Cardiac muscle cell (in vitro differentiated cells and primary cell): ENCODE data around the gene PRKAG2. TPM values are rescaled to one million over a fixed set of nuclear protein-coding genes. Genes with fewer than 3 reads are reported as not detected.
"Not testable (repeated sequence)": the region's sequence is repeated elsewhere in the genome, so short reads cannot be mapped to it uniquely, and the experiment has no call there.

Experiments used
- DNase-seq, 2 donors: peaks; one replicate each; pipeline versions ENCODE4 v3.0.0 to v3.0.0-alpha.2; 2010 to 2017; ENCODE audit warnings: low read depth in 1 of 2, low spot score in 1 of 2
- H3K27ac ChIP-seq: fragments of 200-600 bp; sonication (generic); 2 replicates; pipeline ENCODE4 v1.5.1; 2016
- H3K27me3 ChIP-seq: fragments of 200-600 bp; sonication (generic); 2 replicates; pipeline ENCODE4 v1.6.0; 2016; ENCODE audit warnings: control low read depth
- H3K36me3 ChIP-seq: fragments of 200-600 bp; sonication (generic); 2 replicates; pipeline ENCODE4 v1.5.1; 2016; ENCODE audit warnings: control low read depth
- H3K4me1 ChIP-seq: fragments of 200-600 bp; sonication (generic); 2 replicates; pipeline ENCODE4 v1.8.1; 2017; ENCODE audit warnings: low read depth, mild to moderate bottlenecking, mixed run types
- H3K4me3 ChIP-seq: fragments of 200-600 bp; sonication (generic); 2 replicates; pipeline ENCODE4 v1.5.1; 2016; ENCODE audit warnings: mild to moderate bottlenecking
- H3K9me3 ChIP-seq: fragments of 200-600 bp; sonication (generic); 2 replicates; pipeline ENCODE4 v1.5.1; 2017; ENCODE audit warnings: low read depth, mild to moderate bottlenecking, control low read depth
- polyA plus RNA-seq: library from polyadenylated mRNA; unstranded; fragments of >200 nt; fragmentation: Nextera tagmentation; extraction: Ambion mirVana; gene quantifications from 2 replicates; pipeline ENCODE4 v1.2.1, GENCODE V29; 2016
- total RNA-seq: library from RNA; depleted of rRNA; stranded (reverse); fragments of >200 nt; gene quantifications from 2 replicates; pipeline ENCODE4 v1.2.3, GENCODE V29; 2016
- TF ChIP-seq, protein P1 (sequence below): IDR thresholded peaks from 2 replicates; pipeline ENCODE4 v1.5.1; 2012; ENCODE audit warnings: low read depth, mild to moderate bottlenecking, low read length

PRKAG2 gene
- total and polyA plus RNA-seq, 2 experiments from 2014 or later: 43.4 to 85.3 TPM

DNA sequence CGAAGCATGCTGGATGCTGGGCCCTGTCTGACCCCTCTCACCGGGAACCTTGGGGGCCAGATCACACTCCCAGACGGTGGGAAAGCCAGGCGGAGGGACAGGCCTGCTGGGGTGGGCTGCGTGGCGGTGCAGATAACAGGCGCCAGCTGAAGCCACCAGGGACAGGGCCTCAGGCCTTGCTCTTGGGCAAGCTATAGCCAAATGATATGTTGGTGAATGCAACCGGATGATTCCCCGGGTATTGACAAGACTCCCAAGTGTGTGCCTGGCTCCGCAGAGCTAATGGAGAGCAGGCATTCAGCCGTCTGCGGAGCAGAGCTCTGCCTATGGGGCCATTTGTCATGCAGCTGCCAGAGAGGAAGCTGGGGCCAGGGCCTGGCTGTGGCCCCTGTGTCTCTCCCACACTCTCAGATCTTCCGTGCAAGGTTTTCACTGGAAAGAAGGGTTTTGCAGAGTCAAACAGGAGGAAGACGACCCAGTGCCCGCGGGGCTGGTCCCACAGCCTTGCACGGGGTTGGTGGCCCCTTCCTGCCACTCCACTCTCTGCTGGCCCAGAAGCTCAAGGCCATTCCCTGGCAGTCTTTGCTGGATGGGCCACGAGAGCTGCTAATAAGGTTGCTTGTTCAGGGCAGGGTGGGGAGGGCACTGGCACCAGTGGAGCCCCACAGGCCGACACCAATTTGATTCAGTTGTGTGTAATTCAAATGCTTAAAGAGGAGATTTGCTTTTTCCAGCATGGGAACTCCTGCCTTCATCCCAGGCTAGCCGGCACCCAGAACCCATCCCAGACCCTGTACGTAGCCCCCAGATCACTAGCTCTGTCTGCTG lies 91.8 kb downstream of the PRKAG2 start:
- DNase-seq: no peak

DNA sequence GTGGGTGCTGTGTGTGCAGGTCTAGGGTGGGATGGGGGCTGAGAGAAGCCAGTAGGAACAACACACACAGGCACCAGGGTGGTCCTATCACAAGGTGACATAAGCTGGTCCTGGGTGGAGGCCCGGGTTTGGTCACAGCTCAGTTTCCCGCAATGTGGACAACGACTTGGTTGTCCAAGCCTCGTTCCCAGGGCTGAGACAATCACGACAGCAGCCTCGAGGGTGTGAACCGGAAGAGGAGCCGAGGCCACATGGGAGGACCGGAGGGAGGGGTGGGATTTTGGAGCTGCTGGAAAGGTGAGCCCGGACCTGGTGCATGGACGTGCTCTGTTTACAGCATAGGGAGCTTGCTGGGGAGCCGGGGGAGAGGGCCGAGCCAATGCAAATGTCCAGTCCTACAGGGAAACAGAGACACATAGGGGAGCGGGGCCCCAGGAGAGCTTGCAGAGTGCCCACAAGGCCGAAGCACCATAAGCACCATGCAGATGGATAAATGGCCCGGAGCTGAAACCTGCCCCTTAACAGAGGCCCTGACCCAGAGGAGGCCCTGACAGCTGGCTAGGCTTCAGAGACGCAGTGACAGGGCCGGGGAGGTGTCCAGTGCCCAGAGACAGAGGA lies 92.8 kb downstream of the PRKAG2 start:
- Histone ChIP-seq H3K27ac (no peak overlapping the region), H3K27me3 (no peaks in the 10 kb centered on the region), H3K4me3 (no peak overlapping the region), H3K9me3 (no peaks in the 10 kb centered on the region), H3K36me3 (no peaks in the 10 kb centered on the region), H3K4me1 (no peaks in the 10 kb centered on the region)
- TF ChIP-seq, protein P1, sequence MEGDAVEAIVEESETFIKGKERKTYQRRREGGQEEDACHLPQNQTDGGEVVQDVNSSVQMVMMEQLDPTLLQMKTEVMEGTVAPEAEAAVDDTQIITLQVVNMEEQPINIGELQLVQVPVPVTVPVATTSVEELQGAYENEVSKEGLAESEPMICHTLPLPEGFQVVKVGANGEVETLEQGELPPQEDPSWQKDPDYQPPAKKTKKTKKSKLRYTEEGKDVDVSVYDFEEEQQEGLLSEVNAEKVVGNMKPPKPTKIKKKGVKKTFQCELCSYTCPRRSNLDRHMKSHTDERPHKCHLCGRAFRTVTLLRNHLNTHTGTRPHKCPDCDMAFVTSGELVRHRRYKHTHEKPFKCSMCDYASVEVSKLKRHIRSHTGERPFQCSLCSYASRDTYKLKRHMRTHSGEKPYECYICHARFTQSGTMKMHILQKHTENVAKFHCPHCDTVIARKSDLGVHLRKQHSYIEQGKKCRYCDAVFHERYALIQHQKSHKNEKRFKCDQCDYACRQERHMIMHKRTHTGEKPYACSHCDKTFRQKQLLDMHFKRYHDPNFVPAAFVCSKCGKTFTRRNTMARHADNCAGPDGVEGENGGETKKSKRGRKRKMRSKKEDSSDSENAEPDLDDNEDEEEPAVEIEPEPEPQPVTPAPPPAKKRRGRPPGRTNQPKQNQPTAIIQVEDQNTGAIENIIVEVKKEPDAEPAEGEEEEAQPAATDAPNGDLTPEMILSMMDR: no peak
- no peak for DNase-seq

More for the DNA sequence above, 91.8 kb downstream of the PRKAG2 start:
- TF ChIP-seq, protein P1: no peak
- Histone ChIP-seq H3K36me3 (no peaks in the 10 kb centered on the region), H3K9me3 (no peaks in the 10 kb centered on the region), H3K4me1 (no peaks in the 10 kb centered on the region), H3K27me3 (no peaks in the 10 kb centered on the region), H3K27ac (no peak overlapping the region), H3K4me3 (no peak overlapping the region)

DNA sequence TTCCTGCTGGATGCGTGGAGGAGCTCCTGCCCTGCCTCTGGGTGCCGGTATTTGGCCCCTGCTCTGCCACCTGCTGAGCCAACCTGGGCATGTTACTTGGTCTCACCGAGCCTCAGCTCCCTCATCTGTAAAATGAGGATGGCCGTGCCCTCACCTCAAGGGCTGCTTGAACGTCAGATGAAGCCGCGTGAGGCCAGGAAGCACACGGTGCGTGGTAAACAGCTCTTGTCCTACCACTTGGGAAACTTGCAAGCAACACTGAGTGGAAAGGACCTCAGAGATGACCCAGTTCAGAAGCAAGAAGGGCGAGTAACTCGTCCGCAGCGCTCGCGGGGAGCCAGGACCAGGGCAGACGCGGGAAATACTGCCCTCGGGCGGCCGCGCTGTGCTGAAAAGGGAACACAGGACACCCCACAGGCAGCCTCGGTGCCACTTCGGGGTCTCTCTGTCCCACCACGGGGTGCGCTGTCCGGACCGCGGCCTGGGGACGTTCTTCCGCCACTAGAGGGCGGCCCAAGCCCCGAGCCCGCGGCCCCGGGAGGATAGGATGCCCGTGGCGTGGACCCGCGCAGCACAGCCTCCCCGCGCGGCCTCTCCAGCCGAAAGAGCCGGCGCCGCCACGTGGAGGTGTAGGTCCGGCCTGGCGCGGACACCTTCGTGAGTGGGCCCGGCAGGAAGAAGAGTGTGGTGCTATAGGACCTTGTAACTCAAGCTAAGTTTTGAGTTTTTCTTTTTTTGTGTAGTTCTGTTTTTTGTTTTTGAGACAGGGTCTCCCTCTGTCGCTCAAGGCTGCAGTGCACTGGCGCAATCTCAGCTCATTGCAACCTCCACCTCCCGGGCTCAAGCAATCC lies 94.1 kb downstream of the PRKAG2 start:
- no peaks in the 10 kb centered on the region for H3K27me3 ChIP-seq
- no peaks in the 10 kb centered on the region for H3K36me3 ChIP-seq
- H3K9me3 ChIP-seq: no peaks in the 10 kb centered on the region
- no peak overlapping the region for H3K4me3 ChIP-seq
- H3K27ac ChIP-seq: no peak overlapping the region
- no peaks in the 10 kb centered on the region for H3K4me1 ChIP-seq
- DNase-seq: peak; percentile 59 to 85
- TF ChIP-seq, protein P1: peak; percentile 86

DNA sequence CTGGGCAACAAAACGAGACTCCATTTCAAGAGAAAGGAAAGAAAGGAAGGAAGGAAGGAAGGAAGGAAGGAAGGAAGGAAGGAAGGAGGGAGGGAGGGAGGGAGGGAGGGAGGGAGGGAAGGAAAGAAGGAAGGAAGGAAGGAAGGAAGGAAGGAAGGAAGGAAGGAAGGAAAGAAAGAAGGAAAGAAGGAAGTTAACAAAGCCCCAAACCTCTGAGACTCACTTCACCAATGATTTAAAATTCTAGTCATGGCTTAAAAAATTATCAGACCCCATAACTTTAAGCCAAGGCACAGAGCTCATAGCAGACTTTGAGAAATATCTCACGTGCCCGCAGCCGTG lies 94.7 kb downstream of the PRKAG2 start:
- not testable (repeated sequence) for H3K27me3 ChIP-seq, H3K36me3 ChIP-seq, H3K27ac ChIP-seq, H3K4me3 ChIP-seq, H3K9me3 ChIP-seq, DNase-seq, H3K4me1 ChIP-seq

DNA sequence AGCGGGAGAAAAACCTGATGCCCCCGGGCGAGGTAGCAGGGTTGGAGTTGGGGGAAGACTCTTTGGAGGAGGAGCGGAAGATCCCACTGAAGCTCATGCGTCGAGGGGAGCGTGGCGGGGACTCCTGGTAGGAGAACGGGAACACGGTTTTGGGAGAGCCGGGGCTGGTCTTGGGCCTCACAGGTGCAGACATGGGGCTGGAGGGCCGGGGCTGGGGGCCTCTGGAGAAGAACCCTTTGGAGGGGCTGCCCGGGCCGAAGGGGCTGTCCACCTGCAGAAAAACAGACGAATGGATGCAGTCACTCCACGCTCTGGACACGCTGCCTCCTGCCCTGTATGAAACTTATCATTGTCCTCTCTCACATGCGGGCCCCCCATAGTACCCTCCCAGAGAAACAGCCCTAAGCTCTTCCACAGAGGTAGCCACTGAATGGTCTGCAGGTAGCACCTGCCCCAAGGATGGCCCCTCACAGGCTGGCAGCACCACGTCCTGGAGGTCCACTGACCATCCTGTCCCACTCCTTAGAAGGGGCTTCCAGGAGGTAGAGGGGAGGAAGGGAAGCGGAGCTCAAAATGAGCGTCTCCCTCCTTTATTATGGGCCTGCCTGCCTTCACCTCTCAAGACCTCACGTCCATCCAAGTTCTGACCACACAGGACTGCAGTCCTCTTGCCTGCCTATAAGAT lies 95.6 kb downstream of the PRKAG2 start:
- Histone ChIP-seq H3K36me3 (no peaks in the 10 kb centered on the region), H3K27me3 (no peaks in the 10 kb centered on the region), H3K27ac (no peak overlapping the region), H3K4me1 (no peaks in the 10 kb centered on the region), H3K4me3 (no peak overlapping the region), H3K9me3 (no peaks in the 10 kb centered on the region)
- DNase-seq: no peak
- TF ChIP-seq, protein P1: no peak
